ENCODE results near the gene USF3.

The USF3 gene

GRCh38 chr3:113695786-113696645 is at the start of gene USF3:
USF3 (minus strand) TSS chr3:113696642; CDS start chr3:113674878, 21,764 bp downstream.
- DNase-seq (ENCODE audit: low read depth, low spot score) = peak; percentile 79

GRCh38 chr3:113745756-113746547 is 49.5 kb upstream of the USF3 start, which contains the start of gene NAA50:
NAA50 (minus strand) TSS chr3:113746249; CDS start chr3:113745949, 300 bp downstream.
- peak; percentile 96 for DNase-seq (ENCODE audit: low read depth, low spot score)

- DNase-seq (ENCODE audit: low read depth, low spot score) = peak; percentile 91
Observed at GRCh38 chr3:113744941-113745755, 48.7 kb upstream of the USF3 start.

GRCh38 chr3:113743006-113743630 is 46.7 kb upstream of the USF3 start:
- DNase-seq (ENCODE audit: low read depth, low spot score) = no peak

- no peak for DNase-seq (ENCODE audit: low read depth, low spot score)
Observed at GRCh38 chr3:113741620-113742019, 45.2 kb upstream of the USF3 start.

- peak; percentile 26 for DNase-seq (ENCODE audit: low read depth, low spot score)
Observed at GRCh38 chr3:113741086-113741485, 44.6 kb upstream of the USF3 start.

GRCh38 chr3:113736548-113737089 is 40.2 kb upstream of the USF3 start:
- DNase-seq (ENCODE audit: low read depth, low spot score) = peak; percentile 70

- DNase-seq (ENCODE audit: low read depth, low spot score) = no peak
Observed at GRCh38 chr3:113731694-113732093, 35.3 kb upstream of the USF3 start.

GRCh38 chr3:113730550-113730949 is 34.1 kb upstream of the USF3 start:
- DNase-seq (ENCODE audit: low read depth, low spot score) = no peak

- DNase-seq (ENCODE audit: low read depth, low spot score) = no peak
Observed at GRCh38 chr3:113728661-113729060, 32.2 kb upstream of the USF3 start.

GRCh38 chr3:113721636-113722035 is 25.2 kb upstream of the USF3 start:
- no peak for DNase-seq (ENCODE audit: low read depth, low spot score)

- no peak for DNase-seq (ENCODE audit: low read depth, low spot score)
Observed at GRCh38 chr3:113719758-113720157, 23.3 kb upstream of the USF3 start.

- DNase-seq (ENCODE audit: low read depth, low spot score) = no peak
Observed at GRCh38 chr3:113719294-113719693, 22.9 kb upstream of the USF3 start.

- no peak for DNase-seq (ENCODE audit: low read depth, low spot score)
Observed at GRCh38 chr3:113717818-113718217, 21.4 kb upstream of the USF3 start.

GRCh38 chr3:113717308-113717707 is 20.9 kb upstream of the USF3 start:
- DNase-seq (ENCODE audit: low read depth, low spot score) = no peak

- DNase-seq (ENCODE audit: low read depth, low spot score) = no peak
Observed at GRCh38 chr3:113714702-113715101, 18.3 kb upstream of the USF3 start.

GRCh38 chr3:113712129-113712528 is 15.7 kb upstream of the USF3 start:
- DNase-seq (ENCODE audit: low read depth, low spot score) = no peak

- DNase-seq (ENCODE audit: low read depth, low spot score) = no peak
Observed at GRCh38 chr3:113707835-113708234, 11.4 kb upstream of the USF3 start.

GRCh38 chr3:113698956-113699355 is 2.5 kb upstream of the USF3 start:
- peak; percentile 11 for DNase-seq (ENCODE audit: low read depth, low spot score)

- no peak for DNase-seq (ENCODE audit: low read depth, low spot score)
Observed at GRCh38 chr3:113698213-113698742, 1.8 kb upstream of the USF3 start.
